Neural crest cell (in vitro differentiated cells): Measurements from ENCODE around the gene HPS6. TPM values are rescaled to one million over a fixed set of nuclear protein-coding genes. Genes with fewer than 3 reads are reported as not detected.

Experiments
- DNase-seq: peaks from one replicate; pipeline ENCODE4 v3.0.0; 2021; ENCODE audit warnings: low read depth, mixed read lengths, low spot score
- H3K27ac Mint-ChIP-seq: one replicate; pipeline ENCODE4 v1.8.0; 2021; ENCODE audit warnings: mild to moderate bottlenecking, mixed read lengths; ENCODE audit not compliant: unreplicated experiment
- H3K27me3 Mint-ChIP-seq: 2 replicates; pipeline ENCODE4 v1.8.0; 2021; ENCODE audit warnings: low read depth, mild to moderate bottlenecking, mixed read lengths
- H3K36me3 Mint-ChIP-seq: 2 replicates; pipeline ENCODE4 v1.8.0; 2021; ENCODE audit warnings: low read depth, mild to moderate bottlenecking, mixed read lengths
- H3K4me1 Mint-ChIP-seq: 2 replicates; pipeline ENCODE4 v1.8.0; 2021; ENCODE audit warnings: mixed read lengths
- H3K4me3 Mint-ChIP-seq: one replicate; pipeline ENCODE4 v1.8.0; 2021; ENCODE audit warnings: mild to moderate bottlenecking, mixed read lengths
- H3K9me3 Mint-ChIP-seq: 2 replicates; pipeline ENCODE4 v1.8.0; 2021; ENCODE audit warnings: mixed read lengths
- CTCF ChIP-seq: fragments of 200-600 bp; sonication (generic); conservative IDR thresholded peaks from 2 replicates; pipeline ENCODE4 v1.5.0; 2021; ENCODE audit warnings: antibody characterized with exemption, mild to moderate bottlenecking
- total RNA-seq: library from RNA; stranded (reverse); gene quantifications from 2 replicates; pipeline ENCODE4 v1.2.1, GENCODE V29; 2021

The HPS6 gene
- total RNA-seq, 1 donor from 2014 or later: 18.9 TPM

DNA sequence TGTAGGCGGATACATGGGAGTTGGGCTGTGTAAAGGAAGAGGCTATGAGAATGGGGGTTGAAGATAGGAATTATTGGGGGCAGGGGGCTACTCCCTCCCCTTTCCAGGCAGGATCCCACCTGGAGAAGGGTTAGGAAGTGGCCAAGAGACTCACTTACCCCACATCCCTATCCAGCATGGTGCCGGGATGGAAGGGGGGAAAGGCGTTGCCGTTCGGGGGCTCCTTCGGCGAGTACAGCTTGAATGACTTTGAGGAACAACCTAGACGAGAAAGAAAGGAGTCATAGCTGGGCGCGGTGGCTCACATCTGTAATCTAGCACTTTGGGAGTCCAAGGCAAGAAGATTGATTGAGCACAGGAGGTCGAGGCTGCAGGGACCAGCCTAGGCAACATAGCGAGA is 46.1 kb downstream of the HPS6 start:
- no peak for TF ChIP-seq CTCF
- peaks cover 16% of the 10 kb centered on the region for H3K36me3 Mint-ChIP-seq

GRCh38 chr10:102112210-102112817 is 47.2 kb downstream of the HPS6 start:
- TF ChIP-seq CTCF: peak; percentile 42
- Mint-ChIP-seq H3K27me3 (no peaks in the 10 kb centered on the region), H3K36me3 (peaks cover 16% of the 10 kb centered on the region), H3K4me1 (peaks cover 53% of the 10 kb centered on the region), H3K4me3 (peak overlapping the region; percentile 93), H3K9me3 (no peaks in the 10 kb centered on the region), H3K27ac (no peak overlapping the region)
- DNase-seq: no peak

More for the DNA sequence above, 46.1 kb downstream of the HPS6 start:
- H3K9me3 Mint-ChIP-seq: no peaks in the 10 kb centered on the region
- H3K27me3 Mint-ChIP-seq: no peaks in the 10 kb centered on the region
- H3K27ac Mint-ChIP-seq: no peak overlapping the region
- peaks cover 42% of the 10 kb centered on the region for H3K4me1 Mint-ChIP-seq
- DNase-seq: no peak
- H3K4me3 Mint-ChIP-seq: peak overlapping the region; percentile 65

GRCh38 chr10:102113261-102113955 is 48.3 kb downstream of the HPS6 start:
- no peak for TF ChIP-seq CTCF
- peaks cover 16% of the 10 kb centered on the region for H3K36me3 Mint-ChIP-seq
- H3K27ac Mint-ChIP-seq: peak overlapping the region; percentile 96
- peaks cover 63% of the 10 kb centered on the region for H3K4me1 Mint-ChIP-seq
- H3K27me3 Mint-ChIP-seq: no peaks in the 10 kb centered on the region
- peak overlapping the region; percentile 93 for H3K4me3 Mint-ChIP-seq
- DNase-seq: no peak
- H3K9me3 Mint-ChIP-seq: no peaks in the 10 kb centered on the region

DNA sequence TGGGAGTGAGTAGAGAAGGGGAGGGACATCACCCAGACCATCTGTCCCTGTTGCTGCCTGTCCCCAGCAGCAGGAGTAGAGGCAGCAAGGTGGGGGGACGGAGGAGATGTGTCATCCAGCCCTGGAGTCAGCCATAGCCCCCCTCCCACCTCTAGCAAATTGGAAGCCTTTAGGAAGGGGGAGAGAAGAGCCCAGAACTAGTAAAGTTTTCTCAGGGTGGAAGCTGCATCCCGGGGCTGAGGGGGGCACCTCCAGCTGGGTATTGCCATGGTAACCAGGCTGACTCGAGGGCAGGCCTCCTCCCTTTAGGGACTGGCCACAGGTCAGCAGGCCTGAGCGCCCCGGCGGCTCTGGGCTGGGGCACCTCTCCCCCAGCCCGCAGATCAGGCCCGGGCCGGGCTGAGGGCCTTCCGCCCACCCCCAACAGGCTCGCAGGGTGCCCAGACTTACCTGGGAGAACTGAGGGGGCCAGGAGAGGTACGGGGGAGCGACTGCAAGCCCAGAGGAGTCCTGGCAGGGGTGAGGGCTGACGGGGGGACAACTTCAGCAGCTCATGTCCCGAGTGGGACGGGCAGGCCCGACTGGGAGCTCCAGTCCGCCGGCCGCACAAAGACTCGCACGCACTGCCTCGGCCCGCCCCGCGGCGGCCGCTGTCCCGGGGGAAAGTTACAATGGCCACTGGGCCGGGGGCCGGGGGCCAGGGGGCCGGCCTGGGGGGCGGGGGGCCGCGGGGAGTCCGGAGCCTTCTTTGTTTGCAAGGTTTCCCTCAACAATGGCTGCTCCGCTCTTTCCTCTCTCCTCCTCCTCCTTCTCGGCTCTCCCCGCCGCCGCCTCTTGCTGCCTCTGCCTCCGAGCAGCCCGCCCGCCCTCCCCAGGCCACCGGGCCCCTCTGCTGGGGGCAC is 49.1 kb downstream of the HPS6 start:
- H3K4me3 Mint-ChIP-seq: peak overlapping the region; percentile 93
- peaks cover 11% of the 10 kb centered on the region for H3K36me3 Mint-ChIP-seq
- H3K9me3 Mint-ChIP-seq: no peaks in the 10 kb centered on the region
- H3K27ac Mint-ChIP-seq: peak overlapping the region; percentile 96
- H3K27me3 Mint-ChIP-seq: no peaks in the 10 kb centered on the region
- DNase-seq: no peak
- H3K4me1 Mint-ChIP-seq: peaks cover 71% of the 10 kb centered on the region
- TF ChIP-seq CTCF: no peak

DNA sequence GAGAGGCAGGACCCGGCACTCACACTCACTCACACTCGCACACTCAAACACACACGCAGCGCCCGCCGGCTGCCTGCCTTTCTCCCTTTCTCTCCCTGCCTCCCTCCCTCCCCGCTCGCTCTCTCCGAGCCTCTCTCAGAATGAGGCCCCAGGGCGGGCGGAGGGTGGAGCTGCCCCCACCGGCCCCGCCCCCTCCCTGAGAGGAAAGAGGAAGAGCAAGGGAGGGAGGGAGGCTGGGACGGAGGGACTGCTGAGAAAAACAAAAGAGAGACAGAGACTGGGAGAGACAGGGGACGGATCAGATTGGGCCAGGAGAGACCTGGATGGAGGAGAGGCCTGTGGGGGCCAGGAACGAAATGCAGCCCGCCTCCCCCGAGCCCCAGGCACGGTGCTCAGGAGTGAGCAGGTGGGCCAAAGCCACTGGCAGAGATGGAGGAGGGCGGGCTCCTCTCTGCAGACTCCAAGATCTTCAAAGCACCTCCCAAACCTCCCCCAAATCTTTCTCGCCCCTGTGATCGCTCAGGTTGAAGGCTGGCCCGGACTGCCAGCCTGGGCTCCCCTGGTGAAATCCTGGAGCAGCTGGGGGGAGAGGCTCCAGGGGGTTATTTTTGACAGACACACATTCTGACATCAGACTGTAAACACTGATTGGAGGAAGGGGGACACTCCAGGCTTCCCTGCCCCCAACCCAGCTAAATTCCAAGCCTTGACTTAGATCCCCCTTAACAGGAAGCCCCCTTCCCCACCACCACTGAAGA is 49.9 kb downstream of the HPS6 start:
- H3K36me3 Mint-ChIP-seq: peaks cover 3% of the 10 kb centered on the region
- H3K27me3 Mint-ChIP-seq: no peaks in the 10 kb centered on the region
- DNase-seq: peak; percentile 79
- peak overlapping the region; percentile 96 for H3K27ac Mint-ChIP-seq
- peaks cover 73% of the 10 kb centered on the region for H3K4me1 Mint-ChIP-seq
- no peaks in the 10 kb centered on the region for H3K9me3 Mint-ChIP-seq
- H3K4me3 Mint-ChIP-seq: peak overlapping the region; percentile 91
- TF ChIP-seq CTCF: no peak
